ENCODE data around the gene BCLAF1. TPM values are rescaled to one million over a fixed set of nuclear protein-coding genes. Genes with fewer than 3 reads are reported as not detected.

BCLAF1 gene
- total RNA-seq, 3 donors from 2014 or later = 136 to 218 (median 151) TPM

DNA sequence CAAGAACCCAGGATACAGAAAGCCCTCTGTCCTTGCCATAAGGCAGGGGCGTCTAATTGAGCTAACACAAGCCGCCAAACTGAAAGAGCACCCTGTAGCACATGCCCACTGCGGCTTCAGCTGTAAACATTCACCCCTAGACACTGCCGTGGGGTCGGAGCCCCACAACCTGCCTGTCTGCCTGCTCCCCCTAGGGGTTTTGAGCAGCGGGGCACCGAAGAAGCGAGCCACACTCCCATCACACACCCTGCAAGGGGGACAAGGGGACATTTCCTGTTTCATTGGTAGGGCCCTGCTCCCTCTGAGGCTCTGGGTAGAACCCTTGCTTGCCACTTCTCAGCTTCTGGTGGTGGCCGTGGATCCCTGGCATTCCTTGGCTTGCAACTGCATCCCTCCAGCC is 45.2 kb upstream of the BCLAF1 start:
- intact Hi-C loops (cut with DNase I; ENCODE audit: low total_unique reads) = no loop called here
- H3K27ac ChIP-seq = no peak overlapping the region

DNA sequence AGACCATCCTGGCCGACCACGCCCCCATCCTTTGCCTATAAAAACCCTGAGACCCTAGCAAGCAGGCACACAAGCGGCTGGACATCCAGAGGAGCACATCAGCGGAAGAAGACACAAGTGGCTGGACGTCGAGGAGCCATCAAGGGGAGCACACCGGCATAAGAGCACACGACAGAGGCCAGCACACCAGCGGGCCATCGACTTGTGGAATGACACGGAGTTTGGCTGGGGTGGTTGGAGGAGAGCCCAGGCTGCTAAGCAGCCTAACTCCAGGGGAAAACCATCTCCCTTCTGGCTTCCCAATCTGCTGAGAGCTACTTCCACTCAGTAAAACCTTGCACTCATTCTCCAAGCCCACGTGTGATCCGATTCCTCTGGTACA is 44.8 kb upstream of the BCLAF1 start:
- TF ChIP-seq, protein P1, sequence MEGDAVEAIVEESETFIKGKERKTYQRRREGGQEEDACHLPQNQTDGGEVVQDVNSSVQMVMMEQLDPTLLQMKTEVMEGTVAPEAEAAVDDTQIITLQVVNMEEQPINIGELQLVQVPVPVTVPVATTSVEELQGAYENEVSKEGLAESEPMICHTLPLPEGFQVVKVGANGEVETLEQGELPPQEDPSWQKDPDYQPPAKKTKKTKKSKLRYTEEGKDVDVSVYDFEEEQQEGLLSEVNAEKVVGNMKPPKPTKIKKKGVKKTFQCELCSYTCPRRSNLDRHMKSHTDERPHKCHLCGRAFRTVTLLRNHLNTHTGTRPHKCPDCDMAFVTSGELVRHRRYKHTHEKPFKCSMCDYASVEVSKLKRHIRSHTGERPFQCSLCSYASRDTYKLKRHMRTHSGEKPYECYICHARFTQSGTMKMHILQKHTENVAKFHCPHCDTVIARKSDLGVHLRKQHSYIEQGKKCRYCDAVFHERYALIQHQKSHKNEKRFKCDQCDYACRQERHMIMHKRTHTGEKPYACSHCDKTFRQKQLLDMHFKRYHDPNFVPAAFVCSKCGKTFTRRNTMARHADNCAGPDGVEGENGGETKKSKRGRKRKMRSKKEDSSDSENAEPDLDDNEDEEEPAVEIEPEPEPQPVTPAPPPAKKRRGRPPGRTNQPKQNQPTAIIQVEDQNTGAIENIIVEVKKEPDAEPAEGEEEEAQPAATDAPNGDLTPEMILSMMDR (IDR thresholded peaks at IDR 0.05) = no peak
- TF ChIP-seq POLR2AphosphoS5 (IDR thresholded peaks at IDR 0.05) (no peak), POLR2A (IDR thresholded peaks at IDR 0.05) (no peak)
- intact Hi-C loops (cut with DNase I; ENCODE audit: low total_unique reads) = no loop called here

More for the DNA sequence above, 45.2 kb upstream of the BCLAF1 start:
- no peak overlapping the region for H3K4me3 ChIP-seq
- no peaks in the 10 kb centered on the region for H3K27me3 ChIP-seq
- DNase-seq (ENCODE audit: low spot score in 2 of 2) = no peak
- H3K36me3 ChIP-seq = no peaks in the 10 kb centered on the region
- no peaks in the 10 kb centered on the region for H3K4me1 ChIP-seq
- TF ChIP-seq POLR2A (IDR thresholded peaks at IDR 0.05) = no peak
- TF ChIP-seq, protein P1 (IDR thresholded peaks at IDR 0.05) = no peak
- TF ChIP-seq POLR2AphosphoS5 (IDR thresholded peaks at IDR 0.05) = no peak
- no peaks in the 10 kb centered on the region for H3K9me3 ChIP-seq

DNA sequence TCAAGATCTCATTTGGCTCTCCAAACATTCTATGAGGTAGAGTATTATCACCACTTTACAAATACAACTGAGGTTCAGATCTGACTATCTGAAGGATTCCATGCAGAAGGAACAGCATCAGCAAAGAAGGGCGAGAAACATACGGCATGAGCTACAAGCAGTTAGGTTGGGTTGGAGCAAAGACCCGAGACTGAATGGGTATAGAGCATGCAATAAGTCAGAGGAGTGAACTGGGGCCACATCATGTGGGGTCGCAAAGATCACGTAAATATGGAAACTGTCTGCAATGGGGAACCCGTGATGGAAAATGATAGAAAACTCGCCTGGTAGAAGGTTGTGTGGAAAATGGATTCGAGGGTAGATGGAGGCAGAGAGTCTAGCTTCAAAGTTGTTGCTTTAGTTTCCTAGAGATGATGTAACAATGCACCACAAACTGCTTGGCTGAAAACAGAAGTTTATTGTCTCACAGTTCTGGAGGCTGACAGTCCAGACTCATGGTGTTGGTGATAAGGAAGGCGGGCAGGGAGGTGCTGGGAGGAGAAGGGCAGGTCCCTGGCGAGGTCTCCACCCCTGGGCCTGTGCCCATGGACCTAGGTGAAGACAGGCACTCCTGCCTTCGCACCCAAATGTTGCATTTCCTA is 44.3 kb upstream of the BCLAF1 start:
- H3K4me1 ChIP-seq = no peaks in the 10 kb centered on the region
- TF ChIP-seq POLR2AphosphoS5 (IDR thresholded peaks at IDR 0.05) (no peak), POLR2A (IDR thresholded peaks at IDR 0.05) (no peak)
- TF ChIP-seq, protein P1 (IDR thresholded peaks at IDR 0.05) = no peak
- no peak overlapping the region for H3K4me3 ChIP-seq
- intact Hi-C loops (cut with DNase I; ENCODE audit: low total_unique reads) = no loop called here
- no peaks in the 10 kb centered on the region for H3K36me3 ChIP-seq
- no peak for DNase-seq (ENCODE audit: low spot score in 2 of 2)
- no peaks in the 10 kb centered on the region for H3K9me3 ChIP-seq
- H3K27me3 ChIP-seq = no peaks in the 10 kb centered on the region
- H3K27ac ChIP-seq = no peak overlapping the region

More for the DNA sequence above, 44.8 kb upstream of the BCLAF1 start:
- H3K4me1 ChIP-seq = no peaks in the 10 kb centered on the region
- H3K9me3 ChIP-seq = no peaks in the 10 kb centered on the region
- no peaks in the 10 kb centered on the region for H3K36me3 ChIP-seq
- no peaks in the 10 kb centered on the region for H3K27me3 ChIP-seq
- H3K27ac ChIP-seq = no peak overlapping the region
- DNase-seq (ENCODE audit: low spot score in 2 of 2) = no peak
- H3K4me3 ChIP-seq = no peak overlapping the region

DNA sequence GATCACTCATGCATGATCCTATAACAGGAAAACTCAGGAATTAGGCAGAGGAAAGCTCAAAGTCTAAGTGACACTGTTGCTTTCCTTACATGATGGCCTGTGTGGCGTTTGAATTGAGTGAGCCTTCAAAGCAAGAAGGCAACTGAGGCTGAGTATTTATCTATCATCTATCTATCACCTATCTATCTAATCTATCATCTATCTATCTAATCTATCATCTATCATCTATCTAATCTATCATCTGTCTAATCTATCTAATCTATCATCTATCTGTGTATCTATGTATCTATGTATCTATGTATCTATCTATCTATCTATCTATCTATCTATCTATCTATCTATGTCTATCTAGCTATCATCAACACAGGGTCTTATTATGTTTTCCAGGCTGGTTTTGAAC is 41.8 kb upstream of the BCLAF1 start:
- TF ChIP-seq POLR2A (IDR thresholded peaks at IDR 0.05) (no peak), POLR2AphosphoS5 (IDR thresholded peaks at IDR 0.05) (no peak)
- TF ChIP-seq, protein P1 (IDR thresholded peaks at IDR 0.05) = no peak
- intact Hi-C loops (cut with DNase I; ENCODE audit: low total_unique reads) = no loop called here
- no peaks in the 10 kb centered on the region for H3K36me3 ChIP-seq
- H3K4me1 ChIP-seq = no peaks in the 10 kb centered on the region
- no peak overlapping the region for H3K27ac ChIP-seq
- H3K4me3 ChIP-seq = no peak overlapping the region
- H3K27me3 ChIP-seq = no peaks in the 10 kb centered on the region
- no peak for DNase-seq (ENCODE audit: low spot score in 2 of 2)
- no peaks in the 10 kb centered on the region for H3K9me3 ChIP-seq

DNA sequence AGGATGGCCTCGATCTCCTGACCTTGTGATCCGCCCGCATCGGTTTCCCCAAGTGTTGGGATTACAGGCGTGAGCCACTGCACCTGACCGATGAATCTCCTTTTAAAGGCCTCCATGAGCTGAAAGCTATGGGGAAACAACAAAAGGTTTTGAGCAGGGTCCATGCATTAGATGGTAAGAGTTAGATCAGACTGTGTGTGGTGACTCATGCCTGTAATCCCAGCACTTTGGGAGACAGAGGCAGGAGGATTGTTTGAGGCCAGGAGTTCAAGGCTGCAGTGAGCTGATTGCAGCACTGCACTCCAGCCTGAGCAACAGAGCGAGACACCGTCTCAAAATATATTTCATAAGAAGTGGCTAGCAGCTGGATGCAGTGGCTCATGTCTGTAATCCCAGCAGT is 41.0 kb upstream of the BCLAF1 start:
- Histone ChIP-seq H3K27me3 (no peaks in the 10 kb centered on the region), H3K27ac (no peak overlapping the region), H3K4me1 (no peaks in the 10 kb centered on the region), H3K4me3 (no peak overlapping the region), H3K9me3 (no peaks in the 10 kb centered on the region), H3K36me3 (no peaks in the 10 kb centered on the region)
- no peak for TF ChIP-seq POLR2A (IDR thresholded peaks at IDR 0.05)
- no peak for TF ChIP-seq POLR2AphosphoS5 (IDR thresholded peaks at IDR 0.05)
- TF ChIP-seq, protein P1 (IDR thresholded peaks at IDR 0.05) = no peak
- DNase-seq (ENCODE audit: low spot score in 2 of 2) = no peak
- intact Hi-C loops (cut with DNase I; ENCODE audit: low total_unique reads) = no loop called here

Data from breast epithelium (tissue), 4 donors.